ENCODE results near the gene FAM13A. TPM values are rescaled to one million over a fixed set of nuclear protein-coding genes. Genes with fewer than 3 reads are reported as not detected.

Gene FAM13A
- total and polyA plus RNA-seq, 9 of the 15 experiments (the other 6 are each of a cell fraction or from before 2014, with no cell fraction given) = 11.3 to 23.3 (median 14.7) TPM

DNA sequence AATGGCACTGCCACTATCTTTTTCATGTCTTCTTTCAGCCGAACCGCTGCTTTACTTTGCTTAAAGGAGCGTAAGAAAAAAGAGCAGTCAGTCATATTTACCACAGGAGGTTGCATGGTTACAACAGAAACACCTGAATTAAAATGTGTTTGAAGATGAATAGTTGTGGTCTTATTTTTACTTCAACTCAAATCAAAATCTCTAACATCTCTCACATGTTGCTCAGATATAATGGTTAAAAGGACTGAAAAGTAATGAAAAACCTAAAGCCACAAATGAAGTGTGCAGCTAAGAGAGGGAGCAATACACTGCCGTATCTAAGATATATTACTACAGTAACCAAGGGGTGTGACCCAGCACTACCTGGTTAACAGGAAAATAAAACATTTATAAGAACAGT, 27.4 kb downstream of the FAM13A start:
- H3K4me3 ChIP-seq = no peak overlapping the region
- no peak overlapping the region for H3K27ac ChIP-seq (ENCODE audit: extremely low read depth, low read depth, low read length)
- H3K9ac ChIP-seq (ENCODE audit: insufficient read depth in 1 of 2, low read depth in 2 of 2, low read length in 2 of 2) = no peak overlapping the region
- no peaks in the 10 kb centered on the region for H3K9me3 ChIP-seq (replicated peaks; ENCODE audit: control insufficient read depth, insufficient read depth, low read depth, low read length)
- CTCF ChIA-PET (ENCODE audit: low intra/inter-chr PET ratio) = no interaction called here
- H3K79me2 ChIP-seq (ENCODE audit: control insufficient read depth, insufficient read depth, low read length) = peaks cover 27% of the 10 kb centered on the region; the same call in 2 of the 3 replicates
- no peaks in the 10 kb centered on the region for H4K20me1 ChIP-seq (replicated peaks; ENCODE audit: control insufficient read depth, insufficient read depth, low read length)
- no peaks in the 10 kb centered on the region for H3K9me1 ChIP-seq (ENCODE audit: control insufficient read depth, insufficient read depth, low read length)
- H3K4me1 ChIP-seq (replicated peaks in 1 of 2; ENCODE audit: control insufficient read depth in 2 of 2, insufficient read depth in 2 of 2, low read length in 2 of 2) = no peaks in the 10 kb centered on the region
- TF ChIP-seq BDP1 (IDR thresholded peaks at IDR 0.05; ENCODE audit: insufficient read depth, insufficient read length) = no peak
- TF ChIP-seq, protein P1, sequence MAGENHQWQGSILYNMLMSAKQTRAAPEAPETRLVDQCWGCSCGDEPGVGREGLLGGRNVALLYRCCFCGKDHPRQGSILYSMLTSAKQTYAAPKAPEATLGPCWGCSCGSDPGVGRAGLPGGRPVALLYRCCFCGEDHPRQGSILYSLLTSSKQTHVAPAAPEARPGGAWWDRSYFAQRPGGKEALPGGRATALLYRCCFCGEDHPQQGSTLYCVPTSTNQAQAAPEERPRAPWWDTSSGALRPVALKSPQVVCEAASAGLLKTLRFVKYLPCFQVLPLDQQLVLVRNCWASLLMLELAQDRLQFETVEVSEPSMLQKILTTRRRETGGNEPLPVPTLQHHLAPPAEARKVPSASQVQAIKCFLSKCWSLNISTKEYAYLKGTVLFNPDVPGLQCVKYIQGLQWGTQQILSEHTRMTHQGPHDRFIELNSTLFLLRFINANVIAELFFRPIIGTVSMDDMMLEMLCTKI (IDR thresholded peaks at IDR 0.05; ENCODE audit: partially characterized antibody) = no peak
- TF ChIP-seq, protein P2, sequence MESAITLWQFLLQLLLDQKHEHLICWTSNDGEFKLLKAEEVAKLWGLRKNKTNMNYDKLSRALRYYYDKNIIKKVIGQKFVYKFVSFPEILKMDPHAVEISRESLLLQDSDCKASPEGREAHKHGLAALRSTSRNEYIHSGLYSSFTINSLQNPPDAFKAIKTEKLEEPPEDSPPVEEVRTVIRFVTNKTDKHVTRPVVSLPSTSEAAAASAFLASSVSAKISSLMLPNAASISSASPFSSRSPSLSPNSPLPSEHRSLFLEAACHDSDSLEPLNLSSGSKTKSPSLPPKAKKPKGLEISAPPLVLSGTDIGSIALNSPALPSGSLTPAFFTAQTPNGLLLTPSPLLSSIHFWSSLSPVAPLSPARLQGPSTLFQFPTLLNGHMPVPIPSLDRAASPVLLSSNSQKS (CRISPR knock-in tag; IDR thresholded peaks at IDR 0.05) = no peak
- no peak for TF ChIP-seq ZNF436 (CRISPR knock-in tag; IDR thresholded peaks at IDR 0.05)
- no peak for TF ChIP-seq ZC3H11A (IDR thresholded peaks at IDR 0.05; ENCODE audit: low read depth, low read length)
- no peak for TF ChIP-seq HLTF (IDR thresholded peaks at IDR 0.05)
- no peak for TF ChIP-seq KHSRP (IDR thresholded peaks at IDR 0.05)
- no peak for TF ChIP-seq PHTF2 (CRISPR knock-in tag; IDR thresholded peaks at IDR 0.05)
- TF ChIP-seq FOXJ2 (tag; IDR thresholded peaks at IDR 0.05) = no peak
- TF ChIP-seq POLR3A (IDR thresholded peaks at IDR 0.05; ENCODE audit: borderline replicate concordance, extremely low read depth, insufficient read depth, insufficient read length) = no peak
- TF ChIP-seq MAFF (IDR thresholded peaks at IDR 0.05; ENCODE audit: low read length) = no peak
- TF ChIP-seq ZNF785 (CRISPR knock-in tag; IDR thresholded peaks at IDR 0.05) = no peak
- TF ChIP-seq NR2C1 (IDR thresholded peaks at IDR 0.05) = no peak
- no peak for TF ChIP-seq NR2C1 (tag; IDR thresholded peaks at IDR 0.05)
- no peak for TF ChIP-seq NR2F6 (CRISPR knock-in tag; IDR thresholded peaks at IDR 0.05)
- TF ChIP-seq EP400 (IDR thresholded peaks at IDR 0.05) = no peak
- no peak for TF ChIP-seq ZNF274 (IDR thresholded peaks at IDR 0.05; ENCODE audit: borderline replicate concordance, low read depth, low read length)
- in situ Hi-C loops (cut with MboI) = no loop called here
- H3K4me2 ChIP-seq (ENCODE audit: insufficient read depth, low read length) = no peak overlapping the region
- intact Hi-C loops (cut with micrococcal nuclease) = loop anchor here (10.0 kb wide), 1 partner anchor 135 kb away; no protein-coding TSS in a partner anchor
- H3K36me3 ChIP-seq (ENCODE audit: control insufficient read depth, insufficient read depth, low read length) = peaks cover 18% of the 10 kb centered on the region; the same call in 2 of the 3 replicates
- no peak for ATAC-seq
- WGBS (ENCODE audit: insufficient coverage, low coverage, missing lambda C conversion rate) = 96% methylated on average over 4 of the region's 4 CpGs
- H3K27me3 ChIP-seq (ENCODE audit: control insufficient read depth in 2 of 2, insufficient read depth in 2 of 2, low read length in 2 of 2) = no peaks in the 10 kb centered on the region
- no peak for FAIRE-seq
- no TSS peak for BruUV-seq (replicated peaks)
- H2AFZ ChIP-seq (ENCODE audit: low read depth, low read length) = no peak overlapping the region
- POLR2A ChIA-PET = no interaction called here
- DNase-seq (ENCODE audit: extremely low read depth in 1 of 4, low spot score in 3 of 4) = no peak

Data from K562 (cell line).